HL-60 (cell line): Measurements from ENCODE around the gene ZNF423.

ENCODE experiments used
- DNase-seq, 2 experiments: peaks; one replicate each; pipeline ENCODE4 v3.0.0-alpha.2; 2010 to 2020; ENCODE audit warnings: low read depth in 1 of 2, low spot score in 1 of 2
- H3K27ac ChIP-seq: fragments of 250-450 bp; sonication (Bioruptor Pico); replicated peaks from 2 replicates; pipeline ENCODE4 v1.5.1; 2020; ENCODE audit warnings: mild to moderate bottlenecking, moderate library complexity
- H3K27me3 ChIP-seq: fragments of 250-450 bp; sonication (Bioruptor Pico); 2 replicates; pipeline ENCODE4 v1.5.1; 2021; ENCODE audit warnings: mild to moderate bottlenecking, moderate library complexity; ENCODE audit not compliant: insufficient read depth, poor library complexity, severe bottlenecking
- H3K4me3 ChIP-seq: replicated peaks from 2 replicates; pipeline ENCODE4 v1.5.1; 2011; ENCODE audit warnings: mild to moderate bottlenecking, control low read depth, low read length; ENCODE audit not compliant: insufficient read depth
- GABPA ChIP-seq: IDR thresholded peaks from 2 replicates; pipeline ENCODE4 v1.6.1; 2012; ENCODE audit warnings: low read depth
- POLR2AphosphoS5 ChIP-seq: IDR thresholded peaks from 2 replicates; pipeline ENCODE4 v1.6.1; 2012; ENCODE audit warnings: low read depth
- SPI1 ChIP-seq: IDR thresholded peaks from 2 replicates; pipeline ENCODE4 v1.6.1; 2012; ENCODE audit warnings: low read depth, mild to moderate bottlenecking, borderline replicate concordance
- TF ChIP-seq, protein P1 (sequence below): IDR thresholded peaks from 2 replicates; pipeline ENCODE4 v1.6.1; 2012; ENCODE audit warnings: low read depth; ENCODE audit not compliant: insufficient replicate concordance
- TF ChIP-seq, protein P2 (sequence below): IDR thresholded peaks from one replicate; pipeline ENCODE4 v1.5.1; 2011; ENCODE audit warnings: low read length, control low read depth, inconsistent platforms; ENCODE audit not compliant: insufficient read depth

ZNF423 gene

DNA sequence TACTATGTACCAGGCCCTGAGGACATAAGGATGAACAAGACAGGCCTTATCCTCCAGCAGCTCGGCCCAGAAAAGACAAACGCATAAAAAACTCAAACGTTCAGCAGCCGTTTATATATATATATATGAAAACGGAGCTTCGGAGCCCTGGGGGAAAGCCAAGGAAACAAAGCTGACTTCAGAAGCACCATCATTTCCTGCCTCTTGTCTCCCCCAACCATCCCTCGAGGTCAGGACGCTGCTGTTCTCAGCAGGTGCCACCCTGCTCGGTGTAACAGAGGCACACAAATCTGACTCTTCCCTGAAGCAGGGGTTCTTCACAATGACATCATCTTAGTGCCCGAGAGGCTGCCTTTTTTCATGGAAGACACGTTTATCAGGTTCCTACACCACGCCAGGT, 146.9 kb downstream of the ZNF423 start:
- TF ChIP-seq GABPA (no peak), POLR2AphosphoS5 (no peak), SPI1 (no peak)
- TF ChIP-seq, protein P1, sequence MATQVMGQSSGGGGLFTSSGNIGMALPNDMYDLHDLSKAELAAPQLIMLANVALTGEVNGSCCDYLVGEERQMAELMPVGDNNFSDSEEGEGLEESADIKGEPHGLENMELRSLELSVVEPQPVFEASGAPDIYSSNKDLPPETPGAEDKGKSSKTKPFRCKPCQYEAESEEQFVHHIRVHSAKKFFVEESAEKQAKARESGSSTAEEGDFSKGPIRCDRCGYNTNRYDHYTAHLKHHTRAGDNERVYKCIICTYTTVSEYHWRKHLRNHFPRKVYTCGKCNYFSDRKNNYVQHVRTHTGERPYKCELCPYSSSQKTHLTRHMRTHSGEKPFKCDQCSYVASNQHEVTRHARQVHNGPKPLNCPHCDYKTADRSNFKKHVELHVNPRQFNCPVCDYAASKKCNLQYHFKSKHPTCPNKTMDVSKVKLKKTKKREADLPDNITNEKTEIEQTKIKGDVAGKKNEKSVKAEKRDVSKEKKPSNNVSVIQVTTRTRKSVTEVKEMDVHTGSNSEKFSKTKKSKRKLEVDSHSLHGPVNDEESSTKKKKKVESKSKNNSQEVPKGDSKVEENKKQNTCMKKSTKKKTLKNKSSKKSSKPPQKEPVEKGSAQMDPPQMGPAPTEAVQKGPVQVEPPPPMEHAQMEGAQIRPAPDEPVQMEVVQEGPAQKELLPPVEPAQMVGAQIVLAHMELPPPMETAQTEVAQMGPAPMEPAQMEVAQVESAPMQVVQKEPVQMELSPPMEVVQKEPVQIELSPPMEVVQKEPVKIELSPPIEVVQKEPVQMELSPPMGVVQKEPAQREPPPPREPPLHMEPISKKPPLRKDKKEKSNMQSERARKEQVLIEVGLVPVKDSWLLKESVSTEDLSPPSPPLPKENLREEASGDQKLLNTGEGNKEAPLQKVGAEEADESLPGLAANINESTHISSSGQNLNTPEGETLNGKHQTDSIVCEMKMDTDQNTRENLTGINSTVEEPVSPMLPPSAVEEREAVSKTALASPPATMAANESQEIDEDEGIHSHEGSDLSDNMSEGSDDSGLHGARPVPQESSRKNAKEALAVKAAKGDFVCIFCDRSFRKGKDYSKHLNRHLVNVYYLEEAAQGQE = no peak
- TF ChIP-seq, protein P2, sequence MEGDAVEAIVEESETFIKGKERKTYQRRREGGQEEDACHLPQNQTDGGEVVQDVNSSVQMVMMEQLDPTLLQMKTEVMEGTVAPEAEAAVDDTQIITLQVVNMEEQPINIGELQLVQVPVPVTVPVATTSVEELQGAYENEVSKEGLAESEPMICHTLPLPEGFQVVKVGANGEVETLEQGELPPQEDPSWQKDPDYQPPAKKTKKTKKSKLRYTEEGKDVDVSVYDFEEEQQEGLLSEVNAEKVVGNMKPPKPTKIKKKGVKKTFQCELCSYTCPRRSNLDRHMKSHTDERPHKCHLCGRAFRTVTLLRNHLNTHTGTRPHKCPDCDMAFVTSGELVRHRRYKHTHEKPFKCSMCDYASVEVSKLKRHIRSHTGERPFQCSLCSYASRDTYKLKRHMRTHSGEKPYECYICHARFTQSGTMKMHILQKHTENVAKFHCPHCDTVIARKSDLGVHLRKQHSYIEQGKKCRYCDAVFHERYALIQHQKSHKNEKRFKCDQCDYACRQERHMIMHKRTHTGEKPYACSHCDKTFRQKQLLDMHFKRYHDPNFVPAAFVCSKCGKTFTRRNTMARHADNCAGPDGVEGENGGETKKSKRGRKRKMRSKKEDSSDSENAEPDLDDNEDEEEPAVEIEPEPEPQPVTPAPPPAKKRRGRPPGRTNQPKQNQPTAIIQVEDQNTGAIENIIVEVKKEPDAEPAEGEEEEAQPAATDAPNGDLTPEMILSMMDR = no peak
- H3K4me3 ChIP-seq = no peak overlapping the region
- no peak for DNase-seq
- no peak overlapping the region for H3K27ac ChIP-seq
- H3K27me3 ChIP-seq = no peaks in the 10 kb centered on the region

DNA sequence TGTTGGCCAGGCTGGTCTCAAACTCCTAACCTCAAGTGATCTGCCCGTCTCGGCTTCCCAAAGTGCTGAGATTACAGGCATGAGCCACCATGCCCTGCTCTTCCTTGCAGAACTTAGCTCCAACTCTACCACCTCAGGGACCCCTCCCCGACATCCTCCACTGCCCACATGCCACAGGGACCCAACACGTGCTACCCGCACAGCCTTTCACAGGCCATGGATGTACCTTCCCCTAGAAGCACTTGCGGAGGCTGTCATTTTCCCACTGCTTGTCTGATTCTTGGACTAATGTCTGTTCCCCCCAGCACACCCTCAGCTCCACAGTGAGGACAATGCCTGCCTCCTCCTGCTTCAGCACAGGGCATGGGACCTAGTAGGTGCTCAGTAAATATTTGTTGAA, 147.4 kb downstream of the ZNF423 start:
- H3K27me3 ChIP-seq = no peaks in the 10 kb centered on the region
- no peak overlapping the region for H3K4me3 ChIP-seq
- TF ChIP-seq POLR2AphosphoS5 = no peak
- TF ChIP-seq, protein P2 = no peak
- TF ChIP-seq, protein P1 = no peak
- TF ChIP-seq SPI1 = no peak
- no peak for TF ChIP-seq GABPA
- no peak for DNase-seq
- no peak overlapping the region for H3K27ac ChIP-seq

DNA sequence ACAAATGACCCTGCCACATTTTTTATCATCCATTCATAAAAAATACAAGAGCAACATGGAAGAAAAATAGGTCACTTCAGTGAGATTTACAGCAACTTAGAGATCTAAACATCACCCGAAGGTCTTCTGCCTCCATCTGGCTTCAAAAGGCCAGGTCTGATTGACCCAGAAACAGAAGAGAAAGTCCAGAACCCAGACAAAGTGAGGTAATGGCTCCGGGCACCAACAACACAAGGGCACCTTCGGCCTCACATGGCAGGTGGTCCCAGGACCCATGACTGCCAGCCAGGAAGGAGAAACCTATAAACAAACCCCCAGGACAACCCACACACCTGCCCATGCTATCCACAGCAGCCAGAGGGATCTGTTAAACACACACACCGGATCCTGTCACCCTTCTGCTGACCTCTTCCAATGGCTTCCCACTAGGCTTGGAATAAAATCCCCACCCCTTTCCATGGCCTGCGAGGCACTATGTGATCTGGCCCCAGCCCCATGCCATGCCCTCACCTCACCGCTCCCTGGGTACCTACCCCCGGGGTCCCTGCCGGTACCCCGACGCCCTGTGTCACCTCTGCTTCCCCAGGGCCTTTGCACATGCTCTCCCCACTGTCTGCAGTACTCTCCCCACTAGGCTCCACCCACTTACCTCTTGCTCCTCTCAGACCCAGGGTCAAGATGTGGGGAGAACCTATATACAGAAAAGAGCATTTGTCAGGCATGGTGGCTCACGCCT, 149.1 kb downstream of the ZNF423 start:
- no peak for DNase-seq
- no peak overlapping the region for H3K27ac ChIP-seq
- TF ChIP-seq, protein P1 = no peak
- TF ChIP-seq GABPA (no peak), SPI1 (no peak), POLR2AphosphoS5 (no peak)
- TF ChIP-seq, protein P2 = no peak
- H3K4me3 ChIP-seq = no peak overlapping the region
- no peaks in the 10 kb centered on the region for H3K27me3 ChIP-seq
